DND-41 (cell line): ENCODE data around the gene TFDP2.
"Not testable (repeated sequence)": the region's sequence is repeated elsewhere in the genome, so short reads cannot be mapped to it uniquely, and the experiment has no call there.

Source experiments
- ATAC-seq: fragments of 200-7000 bp; cut with Tn5 transposase; 3 replicates; pipeline ENCODE4 v1.9.1; 2021; ENCODE audit warnings: low read depth; ENCODE audit not compliant: insufficient read depth
- DNase-seq: peaks from one replicate; pipeline ENCODE4 v3.0.0-alpha.2; 2020
- H2AFZ ChIP-seq: 2 replicates; pipeline ENCODE4 v1.6.0; 2012; ENCODE audit warnings: low read depth, low read length
- H3K27ac ChIP-seq: 2 replicates; pipeline ENCODE4 v1.5.1; 2012; ENCODE audit warnings: low read length, inconsistent platforms
- H3K27me3 ChIP-seq: fragments of 200-600 bp; sonication (generic); 2 replicates; pipeline ENCODE4 v1.6.0; 2012; ENCODE audit warnings: low read length, mild to moderate bottlenecking, inconsistent platforms; ENCODE audit not compliant: insufficient read depth, poor library complexity
- H3K36me3 ChIP-seq: 2 replicates; pipeline ENCODE4 v1.5.1; 2012; ENCODE audit warnings: low read length, inconsistent platforms; ENCODE audit not compliant: insufficient read depth
- H3K4me1 ChIP-seq: 2 replicates; pipeline ENCODE4 v1.5.1; 2012; ENCODE audit warnings: mild to moderate bottlenecking, low read length; ENCODE audit not compliant: insufficient read depth
- H3K4me2 ChIP-seq: 2 replicates; pipeline ENCODE4 v1.6.0; 2012; ENCODE audit warnings: mild to moderate bottlenecking, moderate library complexity, low read length, inconsistent platforms; ENCODE audit not compliant: insufficient read depth
- H3K4me3 ChIP-seq, 2 experiments: fragments of 200-600 bp in 1 of 2; shearing (Covaris generic) in 1 of 2; 2 replicates each; pipeline ENCODE4 v1.5.1; 2012 to 2016; ENCODE audit warnings: inconsistent platforms in 2 of 2, low read length in 2 of 2, mild to moderate bottlenecking in 2 of 2, low read depth in 1 of 2, moderate library complexity in 1 of 2
- H3K79me2 ChIP-seq: 2 replicates; pipeline ENCODE4 v1.6.0; 2012; ENCODE audit warnings: low read length, inconsistent platforms; ENCODE audit not compliant: insufficient read depth
- H3K9ac ChIP-seq: 2 replicates; pipeline ENCODE4 v1.6.0; 2012; ENCODE audit warnings: low read depth, mild to moderate bottlenecking, inconsistent platforms, low read length, moderate library complexity
- H3K9me3 ChIP-seq: 2 replicates; pipeline ENCODE4 v1.5.1; 2012; ENCODE audit warnings: low read length, moderate library complexity, mild to moderate bottlenecking, inconsistent platforms; ENCODE audit not compliant: insufficient read depth, severe bottlenecking
- H4K20me1 ChIP-seq: 2 replicates; pipeline ENCODE4 v1.6.0; 2012; ENCODE audit warnings: low read length; ENCODE audit not compliant: insufficient read depth
- CTCF ChIP-seq: IDR thresholded peaks from 2 replicates; pipeline ENCODE4 v1.5.1; 2012; ENCODE audit warnings: borderline replicate concordance, low read length, moderate library complexity, mild to moderate bottlenecking; ENCODE audit not compliant: poor library complexity, severe bottlenecking; ENCODE audit errors: extremely low read depth
- EZH2 ChIP-seq: IDR thresholded peaks from 3 replicates; pipeline ENCODE4 v1.6.1; 2012; ENCODE audit warnings: borderline replicate concordance, low read depth, mild to moderate bottlenecking, moderate library complexity, low read length, inconsistent platforms; ENCODE audit not compliant: severe bottlenecking

Gene TFDP2

GRCh38 chr3:142097099-142097843 is 52.1 kb downstream of the TFDP2 start:
- no peak for DNase-seq
- peak overlapping the region; percentile 57; the same call in 1 of the 2 replicates for H3K9ac ChIP-seq
- H4K20me1 ChIP-seq, result no peaks in the 10 kb centered on the region
- TF ChIP-seq EZH2, result no peak
- peaks cover 96% of the 10 kb centered on the region for H3K4me1 ChIP-seq
- no peak for ATAC-seq
- H3K4me3 ChIP-seq, result no peak overlapping the region
- no peak overlapping the region for H3K4me2 ChIP-seq
- no peak overlapping the region for H2AFZ ChIP-seq
- H3K36me3 ChIP-seq, result peaks cover 2% of the 10 kb centered on the region; the same call in 1 of the 2 replicates
- peaks cover 63% of the 10 kb centered on the region for H3K79me2 ChIP-seq
- H3K9me3 ChIP-seq, result no peaks in the 10 kb centered on the region
- no peaks in the 10 kb centered on the region for H3K27me3 ChIP-seq
- peak overlapping the region; percentile 95 for H3K27ac ChIP-seq

- no peak overlapping the region for H3K4me3 ChIP-seq
- H3K9ac ChIP-seq, result peak overlapping the region; percentile 57
Measured at GRCh38 chr3:142095841-142096240, 53.5 kb downstream of the TFDP2 start.

GRCh38 chr3:142088925-142089324 is 60.4 kb downstream of the TFDP2 start:
- not testable (repeated sequence) for H2AFZ ChIP-seq, H3K4me3 ChIP-seq, H3K27ac ChIP-seq, H3K27me3 ChIP-seq, H3K9ac ChIP-seq, H3K4me2 ChIP-seq, H4K20me1 ChIP-seq, ATAC-seq, H3K9me3 ChIP-seq, DNase-seq, H3K36me3 ChIP-seq
- Histone ChIP-seq H3K79me2 (peaks cover 12% of the 10 kb centered on the region), H3K4me1 (peaks cover 40% of the 10 kb centered on the region)

More at GRCh38 chr3:142095841-142096240, 53.5 kb downstream of the TFDP2 start:
- H3K79me2 ChIP-seq, result peaks cover 52% of the 10 kb centered on the region
- H3K4me1 ChIP-seq, result peaks cover 98% of the 10 kb centered on the region
- H4K20me1 ChIP-seq, result no peaks in the 10 kb centered on the region
- no peaks in the 10 kb centered on the region for H3K9me3 ChIP-seq
- peak overlapping the region; percentile 95 for H3K27ac ChIP-seq
- TF ChIP-seq CTCF (no peak), EZH2 (no peak)
- ATAC-seq (peak; percentile 86), DNase-seq (peak; percentile 54)
- H3K4me2 ChIP-seq, result peak overlapping the region; percentile 46
- H3K36me3 ChIP-seq, result peaks cover 9% of the 10 kb centered on the region; the same call in 1 of the 2 replicates
- no peaks in the 10 kb centered on the region for H3K27me3 ChIP-seq
- no peak overlapping the region for H2AFZ ChIP-seq

DNA sequence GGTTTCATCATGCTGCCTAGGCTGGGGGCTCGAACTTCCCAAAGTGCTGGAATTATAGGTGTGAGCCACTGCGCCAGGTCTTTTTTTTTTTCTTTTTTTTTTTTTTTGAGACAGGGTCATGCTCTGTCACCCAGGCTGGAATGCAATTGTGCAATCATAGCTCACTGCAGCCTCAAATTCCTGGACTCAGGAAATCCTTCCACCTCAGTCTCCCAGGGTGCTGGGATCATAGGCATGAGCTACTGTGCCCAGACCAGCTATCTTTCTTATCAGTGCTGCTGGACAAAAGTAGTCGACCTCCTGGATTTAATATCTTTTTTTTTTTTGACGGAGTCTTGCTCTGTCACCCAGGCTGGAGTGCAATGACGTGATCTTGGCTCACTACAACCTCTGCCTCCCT is 60.8 kb downstream of the TFDP2 start:
- Histone ChIP-seq H3K4me3 (no peak overlapping the region), H2AFZ (no peak overlapping the region), H3K9me3 (no peaks in the 10 kb centered on the region), H3K4me2 (no peak overlapping the region), H3K27ac (no peak overlapping the region), H3K4me1 (peaks cover 36% of the 10 kb centered on the region), H3K79me2 (peaks cover 8% of the 10 kb centered on the region), H3K27me3 (no peaks in the 10 kb centered on the region), H3K36me3 (peaks cover 9% of the 10 kb centered on the region; the same call in 1 of the 2 replicates), H3K9ac (no peak overlapping the region), H4K20me1 (no peaks in the 10 kb centered on the region)
- TF ChIP-seq EZH2 (no peak), CTCF (no peak)
- ATAC-seq (no peak), DNase-seq (no peak)
